HFF-Myc (cell line): Measurements from ENCODE around the gene ZFP69B.

Source experiments
- DNase-seq: peaks from one replicate; pipeline ENCODE4 v3.0.0-alpha.2; 2011; ENCODE audit warnings: low read depth; ENCODE audit errors: extremely low read depth
- H3K4me3 ChIP-seq: replicated peaks from 2 replicates; pipeline ENCODE4 v1.5.1; 2011; ENCODE audit warnings: low read depth, mild to moderate bottlenecking, control low read depth, low read length
- CTCF ChIP-seq: IDR thresholded peaks from 2 replicates; pipeline ENCODE4 v1.5.1; 2012; ENCODE audit warnings: mild to moderate bottlenecking, low read depth, low read length, control low read depth; ENCODE audit errors: missing control alignments

ZFP69B gene

DNA sequence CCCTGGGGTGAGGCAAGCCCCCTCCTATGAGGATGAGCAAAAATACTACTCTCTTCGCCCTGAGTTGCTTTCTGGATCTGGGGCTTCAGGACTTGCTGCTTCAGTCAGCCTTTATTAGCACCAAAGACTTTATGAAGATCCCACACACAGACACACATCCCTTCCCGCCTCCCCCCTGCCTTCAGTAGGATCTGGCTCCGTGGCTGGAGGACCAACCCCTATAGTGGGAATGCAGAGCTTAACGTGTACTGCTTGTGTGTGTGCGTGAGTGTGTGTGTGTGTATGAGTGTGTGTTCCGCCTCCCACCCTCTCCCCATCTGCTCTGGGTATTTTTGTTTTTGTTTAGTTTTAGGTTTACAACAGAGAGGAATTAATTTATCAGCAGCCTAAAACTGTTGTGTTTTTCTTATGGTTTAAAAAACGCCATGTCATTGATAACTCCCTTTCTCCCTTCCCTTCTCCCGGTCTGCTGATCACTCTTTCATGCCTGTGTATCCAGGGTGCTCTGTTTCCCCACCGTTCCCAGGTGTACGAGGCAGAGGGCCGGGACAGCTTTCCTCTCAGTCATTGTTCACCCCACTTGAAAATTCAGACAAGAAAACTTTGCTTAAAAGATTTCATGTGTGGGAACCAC, 27.5 kb upstream of the ZFP69B start:
- DNase-seq: no peak
- H3K4me3 ChIP-seq: no peak overlapping the region
- TF ChIP-seq CTCF: no peak

DNA sequence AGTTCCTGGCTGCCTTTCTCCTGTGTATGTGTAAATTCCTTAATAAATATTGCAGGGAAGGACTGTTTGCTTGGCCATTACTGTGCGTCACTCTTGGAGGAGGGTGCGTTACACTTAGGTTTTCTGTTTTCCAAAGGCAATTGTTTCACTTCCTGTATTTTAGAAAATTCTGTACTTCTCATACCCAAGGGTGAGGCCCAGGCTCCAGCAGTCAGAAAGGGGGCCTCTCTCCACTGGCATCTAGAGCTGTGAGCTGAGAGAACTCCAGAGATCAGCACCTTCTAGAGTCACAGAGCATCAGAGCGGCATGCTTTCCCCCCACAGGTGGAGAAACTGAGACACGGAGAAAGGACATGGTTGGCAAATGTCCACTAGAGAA, 27.0 kb upstream of the ZFP69B start:
- TF ChIP-seq CTCF: no peak
- DNase-seq: no peak
- no peak overlapping the region for H3K4me3 ChIP-seq

DNA sequence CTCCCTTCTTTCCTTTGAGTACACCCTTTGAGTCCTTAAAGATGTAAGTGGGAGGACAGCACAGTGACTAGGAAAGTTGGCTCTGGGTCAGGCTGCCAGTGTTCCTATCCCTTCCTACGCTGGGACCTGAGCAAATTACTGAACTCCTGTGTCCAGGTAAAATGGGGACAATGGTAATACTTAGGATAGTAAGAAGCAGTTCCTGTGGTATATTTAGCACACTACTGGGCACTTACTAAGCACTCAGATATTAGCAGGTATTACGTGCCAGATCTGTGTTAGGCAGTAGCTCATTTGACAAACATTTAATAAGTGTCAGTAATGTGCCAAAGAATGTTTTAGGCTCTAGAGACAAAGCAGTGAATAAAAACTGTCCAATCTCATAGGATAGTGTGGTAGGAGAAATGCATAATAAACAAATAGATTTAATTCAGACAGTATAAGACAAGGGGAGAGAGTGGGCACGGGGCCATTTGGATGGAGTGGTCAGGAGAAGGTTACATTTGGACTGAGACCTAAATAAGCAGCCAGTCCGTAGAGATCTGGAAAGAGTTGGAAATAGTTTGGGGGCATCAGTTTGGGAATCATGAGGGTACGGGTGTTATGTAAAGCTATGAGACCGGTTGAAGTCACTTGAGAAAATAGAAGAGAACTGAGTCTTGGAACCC, 26.2 kb upstream of the ZFP69B start:
- no peak for DNase-seq
- TF ChIP-seq CTCF: no peak
- H3K4me3 ChIP-seq: no peak overlapping the region

DNA sequence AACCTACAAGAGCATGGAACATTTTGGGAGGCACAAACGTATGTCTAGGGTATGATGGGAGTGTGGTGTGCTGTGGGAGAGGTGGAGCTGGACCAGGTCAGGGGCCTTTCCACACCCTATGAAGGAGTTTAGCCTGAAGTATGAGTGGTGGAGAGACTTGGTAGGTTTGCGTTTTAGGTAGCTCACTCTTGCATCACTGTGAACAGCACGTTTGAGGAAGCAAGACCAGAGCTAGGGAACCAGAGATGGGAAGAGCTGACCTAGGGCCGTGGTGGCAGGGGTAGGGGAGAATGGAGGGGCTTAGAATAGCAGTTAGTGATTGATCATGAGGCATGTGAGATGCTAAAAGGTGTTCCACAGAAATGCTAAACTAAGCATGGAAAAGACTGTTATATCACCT, 25.1 kb upstream of the ZFP69B start:
- H3K4me3 ChIP-seq: no peak overlapping the region
- no peak for DNase-seq
- TF ChIP-seq CTCF: no peak

DNA sequence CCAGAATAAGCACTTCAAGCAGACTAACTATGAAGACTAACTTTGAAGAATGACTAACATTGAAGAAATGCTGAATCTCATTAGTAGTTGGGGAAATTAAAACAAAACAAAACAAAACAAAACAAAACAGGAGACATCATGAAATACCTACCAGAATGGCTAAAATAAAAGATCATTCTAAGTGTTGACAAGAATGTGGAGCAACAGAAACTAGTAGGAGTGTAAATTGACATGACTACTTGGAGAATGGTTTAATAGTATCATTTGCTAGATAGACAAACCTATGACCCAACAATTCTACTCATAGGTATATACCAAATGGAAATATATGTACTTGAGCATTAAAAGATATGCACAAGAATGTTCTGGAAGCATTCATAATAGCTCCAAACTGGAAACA, 18.9 kb upstream of the ZFP69B start:
- no peak for TF ChIP-seq CTCF
- H3K4me3 ChIP-seq: no peak overlapping the region
- no peak for DNase-seq

DNA sequence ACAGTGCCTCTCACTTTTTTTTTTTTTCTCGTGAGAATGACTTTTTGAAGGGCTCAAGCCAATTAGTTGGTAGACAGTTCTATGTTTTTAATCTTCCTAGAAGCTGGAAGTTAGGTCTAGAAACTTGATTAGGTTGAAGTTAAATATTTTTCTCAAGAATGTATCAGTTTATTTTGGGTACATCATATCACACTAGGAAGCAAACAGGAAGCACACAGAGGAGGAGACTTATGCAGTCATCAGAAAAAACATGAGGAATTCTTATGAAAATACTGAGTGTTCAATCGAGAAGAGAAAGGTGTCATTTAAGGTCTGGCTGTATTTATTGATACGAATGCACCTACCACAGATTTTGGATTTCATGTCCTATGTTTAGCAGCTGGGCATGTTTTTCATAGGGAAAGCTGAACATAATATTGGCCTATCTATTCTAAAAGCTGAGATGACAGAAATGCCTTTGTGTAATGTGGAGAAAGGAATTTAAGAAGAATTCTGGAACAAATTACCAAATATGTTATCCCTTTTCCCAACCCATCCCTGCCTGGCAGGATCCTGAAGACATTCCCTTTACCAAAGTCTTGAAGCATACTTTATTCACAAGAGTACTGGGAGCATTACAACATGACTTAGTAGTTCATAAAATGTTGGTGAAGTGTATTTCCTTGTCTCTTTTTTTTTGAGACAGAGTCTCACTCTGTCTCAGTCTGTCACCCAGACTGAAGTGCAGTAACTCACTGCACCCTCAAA, 17.5 kb upstream of the ZFP69B start:
- DNase-seq: no peak
- no peak for TF ChIP-seq CTCF
- no peak overlapping the region for H3K4me3 ChIP-seq
